ENCODE results near the gene FGF11. TPM values are rescaled to one million over a fixed set of nuclear protein-coding genes. Genes with fewer than 3 reads are reported as not detected.

Gene FGF11
- total and polyA plus RNA-seq, 8 donors: 0.37 to 15.6 (median 1.7) TPM; not detected in 4

DNA sequence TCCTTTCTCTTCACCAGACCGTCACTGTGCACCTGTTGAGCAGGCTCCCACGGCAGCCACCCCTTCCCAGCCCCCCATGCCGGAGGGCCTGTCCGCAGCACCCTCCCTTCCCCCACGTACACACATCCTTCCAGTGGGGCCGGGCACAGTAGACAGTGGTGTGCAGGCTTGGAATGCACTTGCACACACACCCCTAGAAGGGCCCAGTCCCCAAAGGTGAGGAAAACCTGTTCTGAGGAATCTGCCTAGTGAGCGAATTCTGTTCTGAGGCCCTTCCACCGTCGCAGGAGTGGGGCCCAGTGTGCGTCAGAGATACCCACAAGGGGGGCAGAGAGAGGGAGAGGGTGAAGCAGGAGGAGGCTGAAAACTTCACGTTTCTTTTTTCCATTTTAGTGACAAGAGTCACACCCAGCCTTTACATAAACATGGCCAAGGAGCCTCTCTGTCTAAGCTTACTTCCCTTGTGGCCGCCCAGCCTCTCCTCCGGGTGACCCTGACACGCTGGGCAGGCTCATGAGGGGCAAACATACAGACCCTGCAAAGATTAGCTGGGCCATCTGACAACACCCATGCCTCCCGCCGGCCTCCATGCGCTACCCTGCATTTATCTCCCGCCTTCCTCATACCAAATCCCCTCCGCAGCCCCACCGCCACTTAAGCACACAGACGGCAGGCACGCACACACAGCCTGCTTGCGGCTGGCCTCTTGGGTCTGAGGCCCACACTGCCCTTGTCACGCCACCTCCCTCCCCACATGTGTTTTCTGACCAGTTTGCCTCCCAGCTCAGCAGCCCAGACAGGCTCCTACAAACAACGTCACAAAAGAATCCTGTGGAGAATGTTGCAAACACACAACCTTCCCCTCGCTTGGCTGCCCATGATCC is 38.3 kb downstream of the FGF11 start:
- DNase-seq: peak; percentile 60 to 89
- H3K4me3 ChIP-seq: peak overlapping the region; percentile 87 to 99 (median 96)
- intact Hi-C loops (cut with DNase I; ENCODE audit: low total_unique reads): loop anchor here (5.0 kb wide), 1 partner anchor 40 kb away; the partner anchor contains the start of genes FGF11 and TMEM102

DNA sequence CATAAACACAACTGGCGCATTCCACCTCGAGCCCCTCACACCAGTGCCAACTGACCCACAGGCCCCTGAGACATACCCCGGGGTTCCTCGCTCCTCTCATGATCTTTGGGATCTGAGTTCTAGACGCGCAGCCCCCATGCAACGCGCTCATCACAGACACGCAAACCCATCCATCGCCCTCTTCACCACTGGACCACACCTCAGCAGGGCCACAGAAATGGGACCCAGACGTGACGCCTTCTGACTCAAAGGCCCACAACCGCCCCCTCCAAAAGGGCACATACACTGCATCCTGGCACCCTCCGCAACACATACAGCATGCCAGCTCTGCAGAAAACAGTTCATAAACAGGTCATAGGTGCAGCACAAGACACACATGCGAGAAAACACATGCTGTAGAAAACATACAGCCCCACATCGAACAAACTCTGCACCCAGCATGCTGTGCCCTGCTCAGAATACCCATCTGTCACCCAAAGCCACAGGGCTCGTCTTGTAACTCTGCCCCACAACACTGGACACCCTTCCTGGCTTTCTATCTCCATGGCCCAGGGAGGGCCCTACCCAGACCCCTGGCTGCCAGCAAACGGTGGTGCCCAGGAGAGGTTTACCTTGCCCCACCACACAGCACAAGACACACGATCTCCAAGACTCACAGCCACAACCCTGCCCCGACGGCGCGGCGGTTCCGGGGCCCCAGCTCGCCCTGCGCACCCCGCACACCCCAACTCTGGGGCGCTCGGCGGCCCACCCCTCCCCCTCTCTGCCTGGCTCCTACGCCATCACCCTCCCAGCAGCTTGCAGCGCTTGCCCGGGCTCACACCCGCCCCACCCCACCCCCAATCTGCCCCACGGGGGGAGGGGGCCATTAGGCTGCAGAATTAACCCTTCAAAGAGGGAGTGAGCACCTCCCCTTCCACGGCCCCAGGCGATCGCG is 39.2 kb downstream of the FGF11 start:
- H3K4me1 ChIP-seq: peaks cover 38 to 85% (median 69%) of the 10 kb centered on the region in 4 donors
- WGBS, 5 donors: 7 to 25% (median 16%) methylated on average over 17 to 39 of the region's 40 CpGs

More for the DNA sequence above, 38.3 kb downstream of the FGF11 start:
- Histone ChIP-seq H3K27ac (peak overlapping the region; percentile 97 to 100 (median 100)), H3K36me3 (no peaks in the 10 kb centered on the region), H3K4me1 (peaks cover 38 to 85% (median 65%) of the 10 kb centered on the region in 4 donors), H3K9me3 (no peaks in the 10 kb centered on the region), H3K27me3 (no peaks in the 10 kb centered on the region)
- TF ChIP-seq, protein P1, sequence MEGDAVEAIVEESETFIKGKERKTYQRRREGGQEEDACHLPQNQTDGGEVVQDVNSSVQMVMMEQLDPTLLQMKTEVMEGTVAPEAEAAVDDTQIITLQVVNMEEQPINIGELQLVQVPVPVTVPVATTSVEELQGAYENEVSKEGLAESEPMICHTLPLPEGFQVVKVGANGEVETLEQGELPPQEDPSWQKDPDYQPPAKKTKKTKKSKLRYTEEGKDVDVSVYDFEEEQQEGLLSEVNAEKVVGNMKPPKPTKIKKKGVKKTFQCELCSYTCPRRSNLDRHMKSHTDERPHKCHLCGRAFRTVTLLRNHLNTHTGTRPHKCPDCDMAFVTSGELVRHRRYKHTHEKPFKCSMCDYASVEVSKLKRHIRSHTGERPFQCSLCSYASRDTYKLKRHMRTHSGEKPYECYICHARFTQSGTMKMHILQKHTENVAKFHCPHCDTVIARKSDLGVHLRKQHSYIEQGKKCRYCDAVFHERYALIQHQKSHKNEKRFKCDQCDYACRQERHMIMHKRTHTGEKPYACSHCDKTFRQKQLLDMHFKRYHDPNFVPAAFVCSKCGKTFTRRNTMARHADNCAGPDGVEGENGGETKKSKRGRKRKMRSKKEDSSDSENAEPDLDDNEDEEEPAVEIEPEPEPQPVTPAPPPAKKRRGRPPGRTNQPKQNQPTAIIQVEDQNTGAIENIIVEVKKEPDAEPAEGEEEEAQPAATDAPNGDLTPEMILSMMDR (IDR thresholded peaks at IDR 0.05): no peak
- TF ChIP-seq POLR2AphosphoS5 (IDR thresholded peaks at IDR 0.05): peak; percentile 18 to 64 (median 43)
- no peak for TF ChIP-seq EP300 (IDR thresholded peaks at IDR 0.05)
- 13 to 20% (median 14%) methylated on average over 26 of the region's 26 CpGs for WGBS, 5 donors

DNA sequence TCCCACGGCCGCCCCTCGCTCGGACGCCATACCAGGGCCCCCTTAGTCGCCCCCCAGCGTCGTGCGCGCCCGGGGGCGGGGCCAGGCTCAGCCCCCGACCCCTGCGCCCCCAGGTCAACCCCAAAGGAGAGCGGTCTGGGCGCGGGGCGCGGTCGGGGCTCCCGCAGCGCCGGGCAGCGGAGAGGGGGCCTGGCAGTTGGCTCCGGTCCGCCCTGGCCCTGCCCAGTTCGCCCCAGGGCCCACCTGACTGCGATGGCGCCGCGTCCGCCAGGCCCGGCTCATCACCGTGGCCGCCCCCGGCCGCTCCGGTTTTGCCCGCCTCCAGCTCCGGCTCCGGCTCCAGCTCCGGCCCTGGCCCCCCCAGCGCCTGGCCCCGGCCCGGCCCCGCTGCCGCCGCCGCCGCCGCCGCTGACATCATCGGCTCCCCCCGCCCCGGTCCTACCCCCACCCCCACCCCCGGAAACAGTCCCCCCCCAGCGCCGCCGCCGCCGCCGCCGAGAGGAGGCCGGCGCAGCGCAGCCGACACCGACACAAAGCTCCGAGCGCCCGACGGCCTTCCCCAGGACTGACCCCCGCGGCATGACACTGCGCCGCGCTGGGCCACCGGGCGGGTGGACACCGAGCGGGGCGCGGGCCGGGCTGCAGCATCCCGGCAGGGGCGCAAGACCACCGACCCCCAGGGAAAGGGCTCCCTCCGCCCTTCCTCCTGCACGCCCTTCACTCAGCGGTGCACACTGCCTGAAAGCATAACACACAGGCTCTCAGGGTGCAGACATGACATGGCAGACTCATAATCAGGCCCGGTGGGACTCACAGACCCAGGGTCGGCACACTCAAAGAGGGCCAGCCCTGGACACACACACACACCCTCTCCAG is 40.1 kb downstream of the FGF11 start, which contains the start of gene ZBTB4:
Gene ZBTB4, minus strand, starts transcription at position 419 of the 876 bp plus-strand sequence. CDS start 12,830 bp downstream, outside the sequence.
- Histone ChIP-seq H3K4me3 (peak within 1 kb of the TSS; percentile 87 to 99 (median 96)), H3K27ac (peak within 1 kb of the TSS; percentile 97 to 100 (median 100)), H3K27me3 (no peaks in the 10 kb centered on the region), H3K36me3 (no peaks in the 10 kb centered on the region), H3K9me3 (no peaks in the 10 kb centered on the region), H3K4me1 (peaks cover 38 to 78% (median 67%) of the 10 kb centered on the region in 4 donors)
- peak; percentile 65 to 87 for DNase-seq
- WGBS, 5 donors: 0 to 1% (median 1%) methylated on average over 21 to 92 of the region's 92 CpGs
- intact Hi-C loops (cut with DNase I; ENCODE audit: low total_unique reads): loop anchor here (5.0 kb wide), 1 partner anchor 42 kb away; the partner anchor contains the start of genes FGF11 and TMEM102
- TF ChIP-seq POLR2AphosphoS5 (IDR thresholded peaks at IDR 0.05) (peak in 2 of 3 donors; percentile 35 to 70), POLR2A (IDR thresholded peaks at IDR 0.05) (peak in 1 of 4 donors; percentile 24)
- TF ChIP-seq, protein P1 (IDR thresholded peaks at IDR 0.05): no peak

More for the DNA sequence above, 39.2 kb downstream of the FGF11 start:
- H3K4me3 ChIP-seq: peak overlapping the region; percentile 87 to 99 (median 96)
- H3K27ac ChIP-seq: peak overlapping the region; percentile 97 to 100 (median 100)
- no peaks in the 10 kb centered on the region for H3K9me3 ChIP-seq
- intact Hi-C loops (cut with DNase I; ENCODE audit: low total_unique reads): loop anchor here (5.0 kb wide), 1 partner anchor 41 kb away; the partner anchor contains the start of genes FGF11 and TMEM102
- H3K36me3 ChIP-seq: no peaks in the 10 kb centered on the region
- H3K27me3 ChIP-seq: no peaks in the 10 kb centered on the region
- no peak for TF ChIP-seq POLR2A (IDR thresholded peaks at IDR 0.05)
- TF ChIP-seq, protein P1 (IDR thresholded peaks at IDR 0.05): no peak
- no peak for TF ChIP-seq EP300 (IDR thresholded peaks at IDR 0.05)
- TF ChIP-seq POLR2AphosphoS5 (IDR thresholded peaks at IDR 0.05): no peak
- DNase-seq: peak; percentile 55 to 86

Data from stomach (tissue), 9 donors.